Measurements from ENCODE around the gene PLXND1. TPM values are rescaled to one million over a fixed set of nuclear protein-coding genes. Genes with fewer than 3 reads are reported as not detected.

Gene PLXND1
- total and polyA plus RNA-seq, 8 donors = 15.5 to 66.2 (median 28.5) TPM

DNA sequence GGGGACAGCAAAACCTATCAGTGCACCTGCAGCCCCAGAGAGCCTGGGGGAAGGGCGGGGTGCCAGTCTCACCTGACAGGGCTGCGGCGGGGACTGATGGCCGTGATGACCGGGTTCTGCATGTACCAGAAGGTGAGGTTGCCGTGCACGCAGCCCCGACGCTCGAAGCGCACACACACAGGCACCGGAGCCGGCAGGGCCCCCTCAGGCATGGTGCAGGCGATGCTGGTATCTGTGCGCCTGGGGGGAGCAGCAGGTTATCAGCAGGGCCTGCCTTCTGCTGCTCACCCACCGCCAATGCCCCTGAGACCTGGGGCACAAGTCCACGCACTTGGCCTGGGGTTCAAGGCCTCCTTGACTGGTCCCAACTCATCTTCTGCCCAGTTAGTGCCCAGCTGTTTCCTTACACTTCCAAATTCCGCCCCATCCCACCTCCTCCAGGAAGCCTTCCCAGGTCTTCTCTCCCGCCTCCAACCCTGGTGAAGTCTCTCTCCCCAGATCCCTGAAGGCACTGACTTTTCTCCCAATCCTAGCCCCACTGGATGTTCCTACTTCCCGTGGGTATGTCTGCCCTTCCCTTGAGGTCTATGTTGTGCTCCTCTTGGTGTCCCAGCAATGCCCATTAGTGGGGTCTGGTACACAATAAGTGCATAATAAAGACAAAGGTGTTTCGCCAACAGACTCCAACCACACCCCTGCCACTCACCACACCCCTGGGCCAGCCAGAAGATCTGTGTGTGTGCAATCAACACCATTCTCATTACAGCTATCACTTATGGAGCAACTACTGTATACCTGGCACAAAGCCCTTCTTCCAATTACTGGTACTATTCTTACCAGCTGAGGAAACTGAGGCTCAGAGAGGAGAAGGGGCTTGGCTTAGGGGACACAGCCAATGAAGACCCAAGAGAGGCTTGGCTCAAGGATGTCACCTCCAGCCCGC, 34.6 kb downstream of the PLXND1 start:
- DNase-seq = no peak
- intact Hi-C loops (cut with DNase I) = no loop called here
- H3K36me3 ChIP-seq = no peaks in the 10 kb centered on the region
- no peak overlapping the region for H3K27ac ChIP-seq
- 91 to 95% methylated on average over 22 of the region's 22 CpGs for WGBS, 2 donors
- ATAC-seq = no peak
- no peaks in the 10 kb centered on the region for H3K9me3 ChIP-seq
- no peak for FAIRE-seq
- H3K27me3 ChIP-seq = no peaks in the 10 kb centered on the region
- peaks cover 0 to 7% (median 3%) of the 10 kb centered on the region in 3 donors for H3K4me1 ChIP-seq
- TF ChIP-seq, protein P1, sequence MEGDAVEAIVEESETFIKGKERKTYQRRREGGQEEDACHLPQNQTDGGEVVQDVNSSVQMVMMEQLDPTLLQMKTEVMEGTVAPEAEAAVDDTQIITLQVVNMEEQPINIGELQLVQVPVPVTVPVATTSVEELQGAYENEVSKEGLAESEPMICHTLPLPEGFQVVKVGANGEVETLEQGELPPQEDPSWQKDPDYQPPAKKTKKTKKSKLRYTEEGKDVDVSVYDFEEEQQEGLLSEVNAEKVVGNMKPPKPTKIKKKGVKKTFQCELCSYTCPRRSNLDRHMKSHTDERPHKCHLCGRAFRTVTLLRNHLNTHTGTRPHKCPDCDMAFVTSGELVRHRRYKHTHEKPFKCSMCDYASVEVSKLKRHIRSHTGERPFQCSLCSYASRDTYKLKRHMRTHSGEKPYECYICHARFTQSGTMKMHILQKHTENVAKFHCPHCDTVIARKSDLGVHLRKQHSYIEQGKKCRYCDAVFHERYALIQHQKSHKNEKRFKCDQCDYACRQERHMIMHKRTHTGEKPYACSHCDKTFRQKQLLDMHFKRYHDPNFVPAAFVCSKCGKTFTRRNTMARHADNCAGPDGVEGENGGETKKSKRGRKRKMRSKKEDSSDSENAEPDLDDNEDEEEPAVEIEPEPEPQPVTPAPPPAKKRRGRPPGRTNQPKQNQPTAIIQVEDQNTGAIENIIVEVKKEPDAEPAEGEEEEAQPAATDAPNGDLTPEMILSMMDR (IDR thresholded peaks at IDR 0.05) = no peak
- H3K4me3 ChIP-seq = no peak overlapping the region

DNA sequence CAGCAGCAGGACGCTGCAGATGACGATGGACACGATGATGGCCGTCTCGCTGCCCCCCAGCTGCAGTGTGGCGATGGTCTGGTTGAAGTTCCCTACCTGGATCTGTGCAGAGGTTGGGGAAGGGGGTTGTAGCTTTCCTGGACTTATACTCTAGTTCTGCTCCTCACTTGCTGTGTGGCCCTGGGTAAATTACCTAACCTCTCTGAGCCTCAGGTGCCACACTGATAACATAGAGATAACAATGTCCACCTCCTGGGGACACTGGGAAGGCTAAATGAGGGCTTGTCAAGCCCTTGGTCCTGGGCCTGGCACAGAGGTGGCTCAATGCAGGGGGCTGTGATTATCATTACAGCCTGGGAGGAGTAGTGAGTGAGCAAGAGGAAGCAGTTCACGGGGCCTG, 36.6 kb downstream of the PLXND1 start:
- Histone ChIP-seq H3K27me3 (no peaks in the 10 kb centered on the region), H3K9me3 (no peaks in the 10 kb centered on the region), H3K4me3 (no peak overlapping the region), H3K27ac (no peak overlapping the region), H3K36me3 (no peaks in the 10 kb centered on the region), H3K4me1 (no peaks in the 10 kb centered on the region)
- TF ChIP-seq, protein P1 (IDR thresholded peaks at IDR 0.05) = no peak
- FAIRE-seq = no peak
- WGBS, 2 donors = 91 to 96% methylated on average over 7 of the region's 7 CpGs
- ATAC-seq = no peak
- intact Hi-C loops (cut with DNase I) = no loop called here
- no peak for DNase-seq

DNA sequence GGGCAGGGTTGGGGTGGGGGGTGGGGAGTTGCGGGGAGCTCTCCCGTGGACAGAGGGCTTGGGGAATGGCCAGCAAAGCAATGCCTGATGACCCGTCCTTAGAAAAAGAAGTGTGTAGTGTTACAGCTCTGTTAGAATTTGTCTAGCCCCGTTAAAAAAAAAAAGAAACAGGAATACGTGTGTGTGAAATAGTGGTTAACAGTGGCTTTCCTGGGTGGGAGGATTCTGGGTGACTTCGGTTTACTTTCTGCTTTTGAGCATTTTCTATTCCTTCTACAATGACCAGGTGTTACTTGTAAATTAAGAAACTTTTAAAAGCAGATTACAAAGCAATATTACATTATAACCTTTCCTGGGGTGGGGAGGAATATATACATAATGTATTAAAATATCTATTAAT, 38.5 kb downstream of the PLXND1 start:
- no peaks in the 10 kb centered on the region for H3K36me3 ChIP-seq
- ATAC-seq = no peak
- intact Hi-C loops (cut with DNase I) = no loop called here
- 65 to 78% methylated on average over 5 to 6 of the region's 6 CpGs for WGBS, 2 donors
- TF ChIP-seq, protein P1 (IDR thresholded peaks at IDR 0.05) = no peak
- no peaks in the 10 kb centered on the region for H3K4me1 ChIP-seq
- H3K9me3 ChIP-seq = no peaks in the 10 kb centered on the region
- no peak overlapping the region for H3K27ac ChIP-seq
- no peaks in the 10 kb centered on the region for H3K27me3 ChIP-seq
- DNase-seq = no peak
- H3K4me3 ChIP-seq = no peak overlapping the region
- FAIRE-seq = no peak

DNA sequence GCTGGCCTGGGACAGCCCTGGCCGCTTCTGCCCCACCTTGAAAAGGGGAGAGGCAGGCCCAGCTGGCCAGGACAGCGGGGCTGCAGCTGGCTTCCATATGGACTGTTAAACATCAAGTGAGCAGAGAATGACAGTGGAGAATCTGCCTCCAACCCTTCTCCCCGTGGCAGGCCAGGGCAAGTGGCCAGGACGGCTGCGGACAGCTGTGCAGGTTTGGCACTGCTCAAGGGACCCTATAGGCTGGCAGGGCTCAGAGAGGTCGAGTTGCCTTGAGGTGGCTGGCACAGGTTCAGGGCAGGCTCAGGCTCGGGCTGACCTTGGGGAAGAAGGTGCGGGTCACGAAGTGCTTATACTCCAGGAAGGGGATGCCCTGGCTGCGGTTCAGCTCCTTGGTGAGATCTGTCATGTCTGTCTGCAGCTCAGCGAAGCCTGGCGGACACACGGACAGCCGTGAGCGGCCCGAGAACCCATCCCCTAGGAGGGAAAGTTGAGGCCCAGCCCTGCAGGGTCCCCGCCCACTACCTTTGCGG, 39.2 kb downstream of the PLXND1 start:
- WGBS, 2 donors = 81% methylated on average over 18 of the region's 18 CpGs
- Histone ChIP-seq H3K27ac (no peak overlapping the region), H3K4me3 (no peak overlapping the region), H3K36me3 (no peaks in the 10 kb centered on the region), H3K4me1 (no peaks in the 10 kb centered on the region), H3K9me3 (no peaks in the 10 kb centered on the region), H3K27me3 (no peaks in the 10 kb centered on the region)
- ATAC-seq (no peak), FAIRE-seq (no peak), DNase-seq (no peak)
- intact Hi-C loops (cut with DNase I) = no loop called here
- TF ChIP-seq, protein P1 (IDR thresholded peaks at IDR 0.05) = no peak

DNA sequence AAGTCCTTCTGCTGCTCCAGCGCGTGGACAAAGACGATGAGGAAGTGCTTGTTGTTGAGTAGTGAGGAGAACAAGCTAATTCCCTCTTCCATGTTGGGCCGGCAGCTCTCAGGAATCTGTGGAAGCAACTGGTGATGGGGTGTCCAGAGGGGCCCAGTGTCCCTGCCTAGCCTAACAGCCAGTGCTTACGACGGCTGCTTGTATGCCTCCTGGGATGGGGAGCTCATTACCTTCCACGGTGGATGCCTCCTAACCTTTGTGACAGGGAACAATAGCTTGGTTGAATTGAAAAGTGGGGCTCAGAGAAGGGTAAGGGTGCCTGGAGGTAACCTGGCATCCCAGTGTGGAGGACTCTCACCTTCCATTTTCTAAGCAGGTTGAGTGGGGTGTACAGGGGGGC, 40.6 kb downstream of the PLXND1 start:
- H3K9me3 ChIP-seq = no peaks in the 10 kb centered on the region
- 92 to 96% methylated on average over 7 of the region's 7 CpGs for WGBS, 2 donors
- FAIRE-seq (no peak), ATAC-seq (no peak), DNase-seq (no peak)
- no peaks in the 10 kb centered on the region for H3K36me3 ChIP-seq
- H3K27me3 ChIP-seq = no peaks in the 10 kb centered on the region
- TF ChIP-seq, protein P1 (IDR thresholded peaks at IDR 0.05) = no peak
- H3K4me3 ChIP-seq = no peak overlapping the region
- H3K4me1 ChIP-seq = no peaks in the 10 kb centered on the region
- no peak overlapping the region for H3K27ac ChIP-seq
- intact Hi-C loops (cut with DNase I) = no loop called here

Data from pancreas (tissue), 10 donors.